GM12878 (cell line): ENCODE measurements around the gene PPP1R15A. TPM values are rescaled to one million over a fixed set of nuclear protein-coding genes. Genes with fewer than 3 reads are reported as not detected.

Experiments used
- ATAC-seq: fragments of 200-7000 bp; cut with Tn5 transposase; 3 replicates; pipeline ENCODE4 v1.9.1; 2020; ENCODE audit warnings: mild to moderate bottlenecking, moderate library complexity
- BruUV-seq: library from RNA; stranded (reverse); fragments of 400-500 nt; replicated peaks from 2 replicates; lab custom pipeline; 2021; lab: Mats Ljungman, UMichigan
- CTCF ChIA-PET: fragments of 300-600 bp; sonication (Branson Sonifier 250); formaldehyde crosslinking; extraction: SDS; loops from one replicate; lab custom pipeline; 2021; ENCODE audit warnings: inconsistent platforms; lab: Yijun Ruan, JAX
- POLR2A ChIA-PET: fragments of 350-600 bp; formaldehyde crosslinking; extraction: SDS; loops from one replicate; lab custom pipeline; 2021; ENCODE audit warnings: inconsistent platforms; lab: Charles Lee
- RAD21 ChIA-PET: fragments of 300-600 bp; sonication (Branson Sonifier 250); formaldehyde crosslinking; loops from one replicate; lab custom pipeline; 2023; ENCODE audit warnings: antibody characterized with exemption; ENCODE audit not compliant: unreplicated experiment; lab: Charles Lee
- SMC1A ChIA-PET: fragments of 300-600 bp; sonication (Branson Sonifier 250); formaldehyde crosslinking; loops from one replicate; lab custom pipeline; 2023; ENCODE audit not compliant: unreplicated experiment, uncharacterized antibody; lab: Charles Lee
- DNase-seq: peaks from one replicate; pipeline ENCODE4 v3.0.0-alpha.2; 2011; ENCODE audit warnings: low read depth, low spot score
- FAIRE-seq: peaks from 3 replicates; lab custom pipeline; 2011; peaks lifted over from hg19 to GRCh38; lab: Jason Lieb, UNC
- H2AFZ ChIP-seq: 2 replicates; pipeline ENCODE4 v1.6.0; 2011; ENCODE audit warnings: low read depth, low read length, control low read depth; ENCODE audit not compliant: control insufficient read depth
- H3K27ac ChIP-seq: 2 replicates; pipeline ENCODE4 v1.5.1; 2011; ENCODE audit warnings: control low read depth; ENCODE audit not compliant: control insufficient read depth, insufficient read depth
- H3K27me3 ChIP-seq, 2 experiments: replicated peaks in 1 of 2; 2 replicates each; pipeline versions ENCODE4 v1.6.0 to v1.6.1; 2011; ENCODE audit warnings: low read length in 1 of 2; ENCODE audit not compliant: control insufficient read depth in 2 of 2, insufficient read depth in 2 of 2
- H3K36me3 ChIP-seq, 2 experiments: 2 replicates each; pipeline ENCODE4 v1.5.1; 2011; ENCODE audit warnings: low read length in 1 of 2; ENCODE audit not compliant: control insufficient read depth in 2 of 2, insufficient read depth in 2 of 2
- H3K4me1 ChIP-seq: 2 replicates; pipeline ENCODE4 v1.6.1; 2011; ENCODE audit warnings: mild to moderate bottlenecking, low read length, moderate library complexity, mixed read lengths; ENCODE audit not compliant: control insufficient read depth, insufficient read depth
- H3K4me2 ChIP-seq: 2 replicates; pipeline ENCODE4 v1.6.0; 2011; ENCODE audit warnings: control low read depth; ENCODE audit not compliant: control insufficient read depth, insufficient read depth
- H3K4me3 ChIP-seq: fragments of 200-600 bp; sonication (generic); 2 replicates; pipeline ENCODE4 v1.5.1; 2016
- H3K79me2 ChIP-seq: 2 replicates; pipeline ENCODE4 v1.6.0; 2011; ENCODE audit warnings: low read length; ENCODE audit not compliant: control insufficient read depth, insufficient read depth
- H3K9ac ChIP-seq: 2 replicates; pipeline ENCODE4 v1.8.0; 2011; ENCODE audit warnings: low read length, control low read depth, mixed read lengths; ENCODE audit not compliant: control insufficient read depth, insufficient read depth
- H3K9me3 ChIP-seq: replicated peaks from 3 replicates; pipeline ENCODE4 v1.5.1; 2011; ENCODE audit warnings: mild to moderate bottlenecking, low read length; ENCODE audit not compliant: control insufficient read depth, insufficient read depth
- H4K20me1 ChIP-seq: 2 replicates; pipeline ENCODE4 v1.6.0; 2011; ENCODE audit not compliant: control insufficient read depth, insufficient read depth
- ATF3 ChIP-seq: IDR thresholded peaks from 2 replicates; pipeline ENCODE4 v1.6.1; 2011; ENCODE audit warnings: low read depth, mild to moderate bottlenecking, low read length, moderate library complexity, borderline replicate concordance; ENCODE audit errors: extremely low read depth
- BCL11A ChIP-seq: IDR thresholded peaks from 2 replicates; pipeline ENCODE4 v1.6.1; 2011; ENCODE audit warnings: low read depth, low read length
- CBX3 ChIP-seq: fragments of 200-600 bp; sonication (generic); IDR thresholded peaks from 2 replicates; pipeline ENCODE4 v1.6.1; 2016; ENCODE audit warnings: low read depth, borderline replicate concordance
- CHD4 ChIP-seq: fragments of 200-600 bp; sonication (generic); IDR thresholded peaks from 2 replicates; pipeline ENCODE4 v1.6.1; 2016; ENCODE audit warnings: mild to moderate bottlenecking
- CREM ChIP-seq: IDR thresholded peaks from 2 replicates; pipeline ENCODE4 v1.6.1; 2014; ENCODE audit warnings: antibody characterized with exemption, low read depth
- E2F4 ChIP-seq: IDR thresholded peaks from 2 replicates; pipeline ENCODE4 v1.6.1; 2012; ENCODE audit warnings: low read depth, low read length, improper control_type of control experiment
- HCFC1 ChIP-seq: fragments of 150-350 bp; IDR thresholded peaks from 2 replicates; pipeline ENCODE4 v1.6.1; 2014; ENCODE audit warnings: low read length
- HSF1 ChIP-seq: fragments of 150-350 bp; IDR thresholded peaks from 2 replicates; pipeline ENCODE4 v1.6.1; 2014; ENCODE audit warnings: mild to moderate bottlenecking, low read depth, low read length
- IKZF1 ChIP-seq: fragments of 450-650 bp; conservative IDR thresholded peaks from 2 replicates; pipeline ENCODE4 v1.6.1; 2017; ENCODE audit warnings: antibody characterized with exemption, mild to moderate bottlenecking
- KAT2A ChIP-seq: conservative IDR thresholded peaks from 2 replicates; pipeline ENCODE4 v1.6.1; 2011; ENCODE audit warnings: low read depth, low read length; ENCODE audit not compliant: control insufficient read depth
- MXI1 ChIP-seq: fragments of 150-350 bp; IDR thresholded peaks from 2 replicates; pipeline ENCODE4 v1.6.1; 2011; ENCODE audit warnings: low read depth, mild to moderate bottlenecking, inconsistent platforms, low read length, improper control_type of control experiment
- PAX5 ChIP-seq: IDR thresholded peaks from 2 replicates; pipeline ENCODE4 v1.6.1; 2011; ENCODE audit warnings: low read depth, low read length, borderline replicate concordance
- POLR2AphosphoS5 ChIP-seq: IDR thresholded peaks from 2 replicates; pipeline ENCODE4 v1.6.1; 2011; ENCODE audit warnings: mild to moderate bottlenecking, low read length, inconsistent platforms
- SIX5 ChIP-seq: IDR thresholded peaks from 2 replicates; pipeline ENCODE4 v1.6.1; 2011; ENCODE audit warnings: mild to moderate bottlenecking, low read depth, low read length, moderate library complexity; ENCODE audit not compliant: severe bottlenecking
- TAF1 ChIP-seq: IDR thresholded peaks from 2 replicates; pipeline ENCODE4 v1.6.1; 2011; ENCODE audit warnings: mild to moderate bottlenecking, low read depth, low read length, borderline replicate concordance
- USF2 ChIP-seq: IDR thresholded peaks from 2 replicates; pipeline ENCODE4 v1.6.1; 2011; ENCODE audit warnings: low read depth, low read length, improper control_type of control experiment, borderline replicate concordance
- ZBTB33 ChIP-seq: fragments of 450-650 bp; IDR thresholded peaks from 2 replicates; pipeline ENCODE4 v1.6.1; 2017; ENCODE audit warnings: mild to moderate bottlenecking
- WGBS: methylation state at CpG from one replicate; pipeline ENCODE4 v1.1.6; 2016; ENCODE audit warnings: low lambda C conversion rate; ENCODE audit not compliant: insufficient replicate concordance, insufficient coverage; ENCODE audit errors: missing lambda C conversion rate; 5-methylcytosine and 5-hydroxymethylcytosine counted together
- in situ Hi-C: fragments of 300-500 bp; cut with MboI; formaldehyde crosslinking; loops from 9 replicates; pipeline ENCODE4 v1.14.3; 2018; ENCODE audit warnings: mixed read lengths
- intact Hi-C: fragments of 100-400 bp; cut with micrococcal nuclease; formaldehyde crosslinking; loops from one replicate; pipeline ENCODE4 v1.14.2; 2022; ENCODE audit not compliant: unreplicated experiment
- polyA plus RNA-seq, 11 experiments: library from polyadenylated mRNA; depleted of rRNA in 4 of 11; unstranded in 6 of 11; stranded (reverse) in 5 of 11; fragments of >200 nt; fragmentation: Nextera tagmentation in 4 of 11; fragmentation: Illumina TruSeq in 1 of 11; extraction: Ambion mirVana in 4 of 11; extraction: Trizol in 1 of 11; gene quantifications; 1 replicate in 1 of 11; 2 replicates in 10 of 11; pipeline versions ENCODE4 v1.2.1 to v1.2.3, GENCODE V29; 2011 to 2016; ENCODE audit warnings: inconsistent platforms in 2 of 11, missing spikeins in 2 of 11, low read depth in 1 of 11
- total RNA-seq, 4 experiments: library from RNA; depleted of rRNA in 3 of 4; stranded (reverse); fragments of >200 nt in 3 of 4; fragmentation: Illumina TruSeq in 1 of 4; extraction: Trizol in 1 of 4; gene quantifications; 2 replicates each; pipeline versions ENCODE4 v1.2.1 to v1.2.3, GENCODE V29; 2013 to 2021

Gene PPP1R15A
- total and polyA plus RNA-seq, 10 of the 15 experiments (the other 5 are each of a cell fraction or from before 2014, with no cell fraction given): 0.68 to 50.8 (median 27.7) TPM

GRCh38 chr19:48918801-48919247 is 46.6 kb downstream of the PPP1R15A start:
- Histone ChIP-seq H2AFZ (no peak overlapping the region), H3K27ac (no peak overlapping the region), H3K27me3 (no peaks in the 10 kb centered on the region), H3K4me3 (no peak overlapping the region), H4K20me1 (no peaks in the 10 kb centered on the region), H3K4me2 (no peak overlapping the region), H3K9me3 (no peaks in the 10 kb centered on the region), H3K79me2 (no peaks in the 10 kb centered on the region), H3K36me3 (peaks cover 1 to 12% of the 10 kb centered on the region in 2 experiments; a peak in 3 of 4 replicates), H3K4me1 (peaks cover 8% of the 10 kb centered on the region), H3K9ac (no peak overlapping the region)
- ChIA-PET SMC1A (no interaction called here), CTCF (interaction anchor here (0.6 to 2.5 kb wide), 7 partner anchors 14 to 659 kb away, joined by 3 to 6 read pairs (median 3); partner anchors contain the start of gene DHDH), RAD21 (interaction anchor here (1.1 kb wide), 1 partner anchor 18 kb away, joined by 3 read pairs; no protein-coding TSS in a partner anchor), POLR2A (no interaction called here)
- no TSS peak for BruUV-seq
- DNase-seq: no peak
- intact Hi-C loops: no loop called here
- FAIRE-seq: no peak
- 88% methylated on average over 15 of the region's 18 CpGs for WGBS
- in situ Hi-C loops: no loop called here
- ATAC-seq: peak; percentile 57
- TF ChIP-seq USF2 (no peak), TAF1 (no peak), KAT2A (no peak), MXI1 (no peak), HSF1 (no peak), CBX3 (no peak), PAX5 (no peak), POLR2AphosphoS5 (no peak), HCFC1 (peak; percentile 77), ZBTB33 (no peak), E2F4 (no peak), IKZF1 (peak; percentile 36; the same call in 1 of the 2 replicates), SIX5 (peak; percentile 90), CHD4 (no peak), ATF3 (no peak), CREM (peak; percentile 34; the same call in 1 of the 2 replicates), BCL11A (no peak)
